Activated CD8-positive, alpha-beta T cell treated with anti-CD3 and anti-CD28 coated beads for 36 hours (primary cell): ENCODE results near the gene KCTD15. TPM values are rescaled to one million over a fixed set of nuclear protein-coding genes. Genes with fewer than 3 reads are reported as not detected.

Experiments
- ATAC-seq: fragments of 200-7000 bp; cut with Tn5 transposase; one replicate; pipeline ENCODE4 v1.10.0; 2021; ENCODE audit warnings: mild to moderate bottlenecking, moderate library complexity
- CTCF ChIA-PET: fragments of 350-600 bp; sonication (Branson Sonifier 250); formaldehyde crosslinking; loops from one replicate; lab custom pipeline; 2021; ENCODE audit warnings: antibody characterized with exemption; lab: Charles Lee
- POLR2A ChIA-PET: fragments of 350-600 bp; sonication (Branson Sonifier 250); formaldehyde crosslinking; loops from one replicate; lab custom pipeline; 2021; ENCODE audit warnings: antibody characterized with exemption; lab: Charles Lee
- DNase-seq: peaks from one replicate; pipeline ENCODE4 v3.0.0-alpha.2; 2020
- H3K27ac Mint-ChIP-seq: one replicate; pipeline ENCODE4 v1.8.0; 2021; ENCODE audit warnings: mild to moderate bottlenecking, mixed read lengths
- H3K27me3 Mint-ChIP-seq: one replicate; pipeline ENCODE4 v1.8.0; 2021; ENCODE audit warnings: mixed read lengths
- H3K36me3 Mint-ChIP-seq: one replicate; pipeline ENCODE4 v1.8.0; 2021; ENCODE audit warnings: low read depth, mixed read lengths
- H3K4me1 Mint-ChIP-seq: one replicate; pipeline ENCODE4 v1.8.0; 2021; ENCODE audit warnings: low read depth, mixed read lengths
- H3K4me3 Mint-ChIP-seq: one replicate; pipeline ENCODE4 v1.8.0; 2021; ENCODE audit warnings: mild to moderate bottlenecking, moderate library complexity, mixed read lengths
- H3K9me3 Mint-ChIP-seq: one replicate; pipeline ENCODE4 v1.8.0; 2021; ENCODE audit warnings: mixed read lengths
- intact Hi-C: fragments of 100-400 bp; cut with micrococcal nuclease; formaldehyde crosslinking; loops from one replicate; pipeline ENCODE4 v1.10.0; 2022
- total RNA-seq, 2 experiments: library from RNA; stranded (reverse); gene quantifications; one replicate each; pipeline ENCODE4 v1.2.3, GENCODE V29; 2021
- TF ChIP-seq, protein P1 (sequence below): fragments of 200-600 bp; IDR thresholded peaks from one replicate; pipeline ENCODE4 v1.8.0; 2022; ENCODE audit warnings: antibody characterized with exemption, mild to moderate bottlenecking

KCTD15 gene
- total RNA-seq, 2 experiments from 2014 or later: 8.3 to 8.8 TPM

DNA sequence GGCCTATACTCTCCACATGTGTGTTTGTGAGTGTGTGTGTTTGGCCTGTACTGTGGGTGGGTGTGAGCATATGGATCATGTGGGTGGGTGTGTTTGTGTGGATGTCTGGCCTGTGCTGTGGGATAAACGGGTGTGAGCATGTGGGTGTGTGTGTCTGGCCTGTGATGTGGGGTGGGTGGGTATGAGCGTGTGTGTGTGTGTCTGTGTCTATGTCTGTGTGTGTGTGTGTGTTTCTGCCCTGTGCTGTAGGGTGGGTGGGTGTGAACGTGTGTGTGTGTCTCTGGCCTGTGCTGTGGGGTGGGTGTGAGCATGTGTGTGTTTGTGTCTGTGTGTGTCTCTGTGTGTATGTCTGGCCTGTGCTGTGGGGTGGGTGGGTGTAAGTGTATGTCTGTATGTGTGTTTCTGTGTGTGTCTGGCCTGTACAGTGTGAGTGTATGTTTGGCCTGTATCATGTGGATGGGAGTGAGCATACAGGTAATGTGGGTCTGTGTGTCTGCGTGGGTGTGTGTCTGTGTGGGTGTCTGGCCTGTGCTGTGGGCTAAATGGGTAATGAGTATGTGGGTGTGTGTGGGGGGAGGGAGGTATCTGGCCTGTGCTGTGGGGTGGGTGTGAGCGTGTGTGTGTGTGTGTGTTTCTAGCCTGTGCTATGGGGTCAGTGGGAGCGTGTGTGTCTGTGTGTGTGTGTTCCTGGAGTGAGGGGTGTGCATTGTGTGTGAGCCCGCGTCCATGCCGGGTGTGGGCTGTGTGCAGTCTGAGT is 20.8 kb upstream of the KCTD15 start:
- Mint-ChIP-seq H3K36me3 (no peaks in the 10 kb centered on the region), H3K4me1 (peaks cover 3% of the 10 kb centered on the region), H3K9me3 (no peaks in the 10 kb centered on the region), H3K4me3 (no peak overlapping the region), H3K27ac (no peak overlapping the region), H3K27me3 (peaks cover 26% of the 10 kb centered on the region)
- CTCF ChIA-PET: interaction anchor here (1.2 to 1.3 kb wide), 2 partner anchors 222 to 360 kb away, joined by 4 to 5 read pairs; no protein-coding TSS in a partner anchor
- POLR2A ChIA-PET: no interaction called here
- intact Hi-C loops: loop anchor here (5.0 to 10.0 kb wide), 2 partner anchors 316 to 369 kb away; no protein-coding TSS in a partner anchor
- ATAC-seq (no peak), DNase-seq (no peak)
- TF ChIP-seq, protein P1, sequence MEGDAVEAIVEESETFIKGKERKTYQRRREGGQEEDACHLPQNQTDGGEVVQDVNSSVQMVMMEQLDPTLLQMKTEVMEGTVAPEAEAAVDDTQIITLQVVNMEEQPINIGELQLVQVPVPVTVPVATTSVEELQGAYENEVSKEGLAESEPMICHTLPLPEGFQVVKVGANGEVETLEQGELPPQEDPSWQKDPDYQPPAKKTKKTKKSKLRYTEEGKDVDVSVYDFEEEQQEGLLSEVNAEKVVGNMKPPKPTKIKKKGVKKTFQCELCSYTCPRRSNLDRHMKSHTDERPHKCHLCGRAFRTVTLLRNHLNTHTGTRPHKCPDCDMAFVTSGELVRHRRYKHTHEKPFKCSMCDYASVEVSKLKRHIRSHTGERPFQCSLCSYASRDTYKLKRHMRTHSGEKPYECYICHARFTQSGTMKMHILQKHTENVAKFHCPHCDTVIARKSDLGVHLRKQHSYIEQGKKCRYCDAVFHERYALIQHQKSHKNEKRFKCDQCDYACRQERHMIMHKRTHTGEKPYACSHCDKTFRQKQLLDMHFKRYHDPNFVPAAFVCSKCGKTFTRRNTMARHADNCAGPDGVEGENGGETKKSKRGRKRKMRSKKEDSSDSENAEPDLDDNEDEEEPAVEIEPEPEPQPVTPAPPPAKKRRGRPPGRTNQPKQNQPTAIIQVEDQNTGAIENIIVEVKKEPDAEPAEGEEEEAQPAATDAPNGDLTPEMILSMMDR: no peak

DNA sequence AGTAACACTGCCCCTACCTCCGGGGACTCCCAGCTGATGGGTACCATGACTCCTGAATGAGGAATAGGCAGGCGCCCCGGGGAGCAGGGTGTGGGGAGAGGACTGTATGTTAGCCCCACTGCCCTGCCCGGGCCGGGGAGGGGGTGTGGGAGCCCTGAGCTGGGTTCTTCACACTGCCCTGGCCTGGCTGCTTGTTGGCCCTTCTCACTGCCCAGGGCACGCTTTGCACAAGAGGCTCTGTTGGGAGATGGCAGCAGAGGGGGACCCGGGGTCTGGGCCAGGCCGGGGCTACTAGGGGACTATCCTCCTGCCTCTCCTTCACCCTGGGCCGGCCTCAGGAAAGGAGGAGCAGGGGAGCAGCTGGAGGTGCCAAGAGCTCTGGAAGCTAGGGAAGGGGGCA is 19.3 kb upstream of the KCTD15 start:
- no peak overlapping the region for H3K27ac Mint-ChIP-seq
- H3K9me3 Mint-ChIP-seq: no peaks in the 10 kb centered on the region
- POLR2A ChIA-PET: no interaction called here
- H3K27me3 Mint-ChIP-seq: peaks cover 29% of the 10 kb centered on the region
- no peaks in the 10 kb centered on the region for H3K36me3 Mint-ChIP-seq
- no peak for ATAC-seq
- TF ChIP-seq, protein P1: no peak
- H3K4me3 Mint-ChIP-seq: no peak overlapping the region
- intact Hi-C loops: loop anchor here (5.0 to 10.0 kb wide), 2 partner anchors 315 to 367 kb away; no protein-coding TSS in a partner anchor
- CTCF ChIA-PET: interaction anchor here (0.6 to 3.0 kb wide), 91 partner anchors 9 to 754 kb away, joined by 3 to 48 read pairs (median 5); partner anchors contain the start of gene KCTD15
- H3K4me1 Mint-ChIP-seq: peaks cover 3% of the 10 kb centered on the region
- no peak for DNase-seq

DNA sequence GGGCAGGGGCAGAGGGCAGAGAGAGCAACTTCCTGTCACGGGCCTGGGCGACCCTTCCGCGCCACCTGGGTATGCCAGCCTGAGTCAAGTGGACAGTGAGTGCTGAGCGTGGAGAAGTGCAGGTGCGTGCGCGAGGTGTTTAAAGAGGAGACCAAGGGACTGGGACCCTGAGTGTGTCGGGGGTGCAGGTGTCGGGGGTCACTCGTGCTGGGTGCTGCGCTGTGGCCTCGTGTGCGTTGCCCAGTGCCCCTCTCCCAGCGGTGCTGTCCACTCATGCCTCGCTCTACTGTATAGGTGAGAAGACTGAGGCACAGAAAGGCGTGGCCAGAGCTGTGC is 18.9 kb upstream of the KCTD15 start:
- Mint-ChIP-seq H3K36me3 (no peaks in the 10 kb centered on the region), H3K27ac (no peak overlapping the region), H3K27me3 (peaks cover 29% of the 10 kb centered on the region), H3K4me1 (peaks cover 3% of the 10 kb centered on the region), H3K9me3 (no peaks in the 10 kb centered on the region), H3K4me3 (no peak overlapping the region)
- TF ChIP-seq, protein P1: no peak
- CTCF ChIA-PET: interaction anchor here (0.6 to 3.0 kb wide), 96 partner anchors 9 to 754 kb away, joined by 3 to 48 read pairs (median 5); partner anchors contain the start of gene KCTD15
- ATAC-seq: no peak
- intact Hi-C loops: loop anchor here (5.0 to 10.0 kb wide), 2 partner anchors 315 to 367 kb away; no protein-coding TSS in a partner anchor
- POLR2A ChIA-PET: no interaction called here
- DNase-seq: no peak

DNA sequence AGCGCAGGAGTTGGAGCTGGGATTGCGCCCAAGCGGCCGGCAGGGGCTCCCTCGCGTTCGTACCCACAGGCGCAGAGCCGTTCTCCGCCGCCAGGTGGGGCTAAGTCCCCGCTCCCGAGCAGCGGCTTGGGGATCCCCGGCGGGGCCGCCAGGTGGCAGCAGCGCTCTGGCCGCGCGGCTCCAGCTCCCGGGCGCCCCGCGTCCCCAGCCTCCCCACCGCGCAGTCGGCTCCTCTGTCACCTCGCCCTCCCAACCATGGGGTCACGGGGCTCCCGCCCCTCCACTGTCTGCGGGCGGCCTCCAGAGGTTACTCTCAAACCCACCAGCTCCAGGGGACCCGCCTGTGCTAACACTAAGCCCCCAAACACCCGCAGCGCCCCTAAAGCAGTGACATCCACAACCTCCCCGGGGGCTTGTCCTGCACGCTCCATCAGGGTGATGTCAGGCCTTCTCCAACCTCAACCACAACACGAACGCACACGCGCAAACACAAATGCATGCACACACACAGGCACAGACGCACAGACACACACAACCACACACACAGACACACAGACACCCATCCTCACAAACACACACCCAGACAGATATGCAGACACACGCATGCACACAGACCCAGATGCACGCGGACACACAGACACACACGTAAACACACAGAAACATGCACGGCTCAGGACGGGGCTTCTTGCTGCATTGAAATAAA is 18.4 kb upstream of the KCTD15 start:
- H3K4me3 Mint-ChIP-seq: no peak overlapping the region
- TF ChIP-seq, protein P1: peak; percentile 100

More for the DNA sequence above, 18.4 kb upstream of the KCTD15 start:
- DNase-seq (peak; percentile 86), ATAC-seq (peak; percentile 97)
- H3K36me3 Mint-ChIP-seq: no peaks in the 10 kb centered on the region
- peaks cover 3% of the 10 kb centered on the region for H3K4me1 Mint-ChIP-seq
- no peak overlapping the region for H3K27ac Mint-ChIP-seq
- H3K27me3 Mint-ChIP-seq: peaks cover 29% of the 10 kb centered on the region
- intact Hi-C loops: loop anchor here (5.0 to 10.0 kb wide), 2 partner anchors 314 to 367 kb away; no protein-coding TSS in a partner anchor
- ChIA-PET CTCF (interaction anchor here (0.6 to 3.0 kb wide), 100 partner anchors 9 to 753 kb away, joined by 3 to 48 read pairs (median 5); partner anchors contain the start of gene KCTD15), POLR2A (no interaction called here)
- no peaks in the 10 kb centered on the region for H3K9me3 Mint-ChIP-seq
